ENCODE measurements around the gene DHRS2. TPM values are rescaled to one million over a fixed set of nuclear protein-coding genes. Genes with fewer than 3 reads are reported as not detected.
"Not testable (repeated sequence)": the region's sequence is repeated elsewhere in the genome, so short reads cannot be mapped to it uniquely, and the experiment has no call there.

The DHRS2 gene
- polyA plus RNA-seq, 1 donor: 0.84 TPM

- Histone ChIP-seq H3K27me3 (ENCODE audit: control insufficient read depth, insufficient read depth, low read length) (no peaks in the 10 kb centered on the region), H3K4me1 (ENCODE audit: control insufficient read depth, insufficient read depth, low read length) (no peaks in the 10 kb centered on the region), H3K4me3 (ENCODE audit: low read length) (no peak overlapping the region), H3K36me3 (ENCODE audit: control insufficient read depth, insufficient read depth, low read length) (no peaks in the 10 kb centered on the region), H3K27ac (ENCODE audit: low read length) (no peak overlapping the region), H3K9me3 (ENCODE audit: control insufficient read depth, low read depth, low read length) (no peaks in the 10 kb centered on the region)
- DNase-seq: no peak
- 60% methylated on average over 1 of the region's 12 CpGs for WGBS (ENCODE audit: insufficient coverage, low lambda C conversion rate)
These were observed 33.7 kb upstream of the DHRS2 start for GRCh38 chr14:23602181-23603095.

- no peak overlapping the region for H3K4me3 ChIP-seq (ENCODE audit: low read length)
- no peak overlapping the region for H3K27ac ChIP-seq (ENCODE audit: low read length)
- H3K36me3 ChIP-seq (ENCODE audit: control insufficient read depth, insufficient read depth, low read length): no peaks in the 10 kb centered on the region
- no CpG with 5 or more reads among the region's 2 CpGs for WGBS (ENCODE audit: insufficient coverage, low lambda C conversion rate)
- no peaks in the 10 kb centered on the region for H3K4me1 ChIP-seq (ENCODE audit: control insufficient read depth, insufficient read depth, low read length)
- H3K9me3 ChIP-seq (ENCODE audit: control insufficient read depth, low read depth, low read length): no peaks in the 10 kb centered on the region
- no peak for DNase-seq
- H3K27me3 ChIP-seq (ENCODE audit: control insufficient read depth, insufficient read depth, low read length): no peaks in the 10 kb centered on the region
These were observed 33.1 kb upstream of the DHRS2 start for GRCh38 chr14:23603103-23603502.

GRCh38 chr14:23604148-23604547 lies 32.0 kb upstream of the DHRS2 start:
- no peaks in the 10 kb centered on the region for H3K36me3 ChIP-seq (ENCODE audit: control insufficient read depth, insufficient read depth, low read length)
- no peak overlapping the region for H3K4me3 ChIP-seq (ENCODE audit: low read length)
- peaks cover 3% of the 10 kb centered on the region for H3K4me1 ChIP-seq (ENCODE audit: control insufficient read depth, insufficient read depth, low read length)
- no peak overlapping the region for H3K27ac ChIP-seq (ENCODE audit: low read length)
- H3K27me3 ChIP-seq (ENCODE audit: control insufficient read depth, insufficient read depth, low read length): no peaks in the 10 kb centered on the region
- WGBS (ENCODE audit: insufficient coverage, low lambda C conversion rate): no CpG with 5 or more reads among the region's 2 CpGs
- no peak for DNase-seq
- no peaks in the 10 kb centered on the region for H3K9me3 ChIP-seq (ENCODE audit: control insufficient read depth, low read depth, low read length)

GRCh38 chr14:23604675-23605170 lies 31.4 kb upstream of the DHRS2 start:
- Histone ChIP-seq H3K36me3 (ENCODE audit: control insufficient read depth, insufficient read depth, low read length) (no peaks in the 10 kb centered on the region), H3K9me3 (ENCODE audit: control insufficient read depth, low read depth, low read length) (no peaks in the 10 kb centered on the region), H3K4me3 (ENCODE audit: low read length) (no peak overlapping the region), H3K4me1 (ENCODE audit: control insufficient read depth, insufficient read depth, low read length) (peaks cover 8% of the 10 kb centered on the region), H3K27ac (ENCODE audit: low read length) (no peak overlapping the region), H3K27me3 (ENCODE audit: control insufficient read depth, insufficient read depth, low read length) (no peaks in the 10 kb centered on the region)
- WGBS (ENCODE audit: insufficient coverage, low lambda C conversion rate): no CpG with 5 or more reads among the region's 3 CpGs
- peak in 1 of 2 donors; percentile 24 for DNase-seq

- H3K27ac ChIP-seq (ENCODE audit: low read length): no peak overlapping the region
- WGBS (ENCODE audit: insufficient coverage, low lambda C conversion rate): 100% methylated on average over 2 of the region's 6 CpGs
These were observed 30.1 kb upstream of the DHRS2 start for GRCh38 chr14:23605931-23606585.

GRCh38 chr14:23608454-23608853 lies 27.7 kb upstream of the DHRS2 start:
- Histone ChIP-seq H3K36me3 (ENCODE audit: control insufficient read depth, insufficient read depth, low read length) (no peaks in the 10 kb centered on the region), H3K4me1 (ENCODE audit: control insufficient read depth, insufficient read depth, low read length) (peaks cover 43% of the 10 kb centered on the region), H3K9me3 (ENCODE audit: control insufficient read depth, low read depth, low read length) (no peaks in the 10 kb centered on the region), H3K27ac (ENCODE audit: low read length) (no peak overlapping the region), H3K27me3 (ENCODE audit: control insufficient read depth, insufficient read depth, low read length) (no peaks in the 10 kb centered on the region), H3K4me3 (ENCODE audit: low read length) (no peak overlapping the region)
- no CpG with 5 or more reads among the region's 1 CpG for WGBS (ENCODE audit: insufficient coverage, low lambda C conversion rate)
- no peak for DNase-seq

More at GRCh38 chr14:23605931-23606585, 30.1 kb upstream of the DHRS2 start:
- peaks cover 21% of the 10 kb centered on the region for H3K4me1 ChIP-seq (ENCODE audit: control insufficient read depth, insufficient read depth, low read length)
- H3K27me3 ChIP-seq (ENCODE audit: control insufficient read depth, insufficient read depth, low read length): no peaks in the 10 kb centered on the region
- no peaks in the 10 kb centered on the region for H3K36me3 ChIP-seq (ENCODE audit: control insufficient read depth, insufficient read depth, low read length)
- no peak for DNase-seq
- H3K9me3 ChIP-seq (ENCODE audit: control insufficient read depth, low read depth, low read length): no peaks in the 10 kb centered on the region
- no peak overlapping the region for H3K4me3 ChIP-seq (ENCODE audit: low read length)

- Histone ChIP-seq H3K9me3 (ENCODE audit: control insufficient read depth, low read depth, low read length) (no peaks in the 10 kb centered on the region), H3K27me3 (ENCODE audit: control insufficient read depth, insufficient read depth, low read length) (no peaks in the 10 kb centered on the region), H3K4me1 (ENCODE audit: control insufficient read depth, insufficient read depth, low read length) (peaks cover 47% of the 10 kb centered on the region), H3K27ac (ENCODE audit: low read length) (peak overlapping the region; percentile 45), H3K4me3 (ENCODE audit: low read length) (no peak overlapping the region), H3K36me3 (ENCODE audit: control insufficient read depth, insufficient read depth, low read length) (no peaks in the 10 kb centered on the region)
- DNase-seq: no peak
- WGBS (ENCODE audit: insufficient coverage, low lambda C conversion rate): no CpG with 5 or more reads among the region's 3 CpGs
These were observed 27.2 kb upstream of the DHRS2 start for GRCh38 chr14:23609001-23609400.

- H3K27ac ChIP-seq (ENCODE audit: low read length): peak overlapping the region; percentile 45
- not testable (repeated sequence) for H3K27me3 ChIP-seq (ENCODE audit: control insufficient read depth, insufficient read depth, low read length); H3K36me3 ChIP-seq (ENCODE audit: control insufficient read depth, insufficient read depth, low read length); H3K4me3 ChIP-seq (ENCODE audit: low read length); H3K9me3 ChIP-seq (ENCODE audit: control insufficient read depth, low read depth, low read length)
- peaks cover 53% of the 10 kb centered on the region for H3K4me1 ChIP-seq (ENCODE audit: control insufficient read depth, insufficient read depth, low read length)
- WGBS (ENCODE audit: insufficient coverage, low lambda C conversion rate): no CpG with 5 or more reads among the region's 7 CpGs
- DNase-seq: peak; percentile 77 to 88
These were observed 26.6 kb upstream of the DHRS2 start for GRCh38 chr14:23609411-23610089.

GRCh38 chr14:23610090-23610814 lies 25.9 kb upstream of the DHRS2 start:
- H3K27ac ChIP-seq (ENCODE audit: low read length): peak overlapping the region; percentile 26
- peaks cover 55% of the 10 kb centered on the region for H3K4me1 ChIP-seq (ENCODE audit: control insufficient read depth, insufficient read depth, low read length)
- H3K27me3 ChIP-seq (ENCODE audit: control insufficient read depth, insufficient read depth, low read length): no peaks in the 10 kb centered on the region
- DNase-seq: peak in 1 of 2 donors; percentile 20
- no peaks in the 10 kb centered on the region for H3K9me3 ChIP-seq (ENCODE audit: control insufficient read depth, low read depth, low read length)
- no peaks in the 10 kb centered on the region for H3K36me3 ChIP-seq (ENCODE audit: control insufficient read depth, insufficient read depth, low read length)
- no CpG with 5 or more reads among the region's 2 CpGs for WGBS (ENCODE audit: insufficient coverage, low lambda C conversion rate)
- H3K4me3 ChIP-seq (ENCODE audit: low read length): no peak overlapping the region
